HG03025 (cell line): Measurements from ENCODE around the gene KIF17.
A peak's percentile ranks its signal among the peaks of the same experiment; 100 is the strongest.

ENCODE experiments used
- ATAC-seq: cut with Tn5 transposase; IDR thresholded peaks from one replicate; pipeline ENCODE4 v1.9.1; 2021; ENCODE audit warnings: mild to moderate bottlenecking, moderate library complexity; ENCODE audit not compliant: unreplicated experiment, low FRiP score

Gene KIF17

GRCh38 chr1:20663969-20664715 lies 53.7 kb downstream of the KIF17 start:
- no peak for ATAC-seq

DNA sequence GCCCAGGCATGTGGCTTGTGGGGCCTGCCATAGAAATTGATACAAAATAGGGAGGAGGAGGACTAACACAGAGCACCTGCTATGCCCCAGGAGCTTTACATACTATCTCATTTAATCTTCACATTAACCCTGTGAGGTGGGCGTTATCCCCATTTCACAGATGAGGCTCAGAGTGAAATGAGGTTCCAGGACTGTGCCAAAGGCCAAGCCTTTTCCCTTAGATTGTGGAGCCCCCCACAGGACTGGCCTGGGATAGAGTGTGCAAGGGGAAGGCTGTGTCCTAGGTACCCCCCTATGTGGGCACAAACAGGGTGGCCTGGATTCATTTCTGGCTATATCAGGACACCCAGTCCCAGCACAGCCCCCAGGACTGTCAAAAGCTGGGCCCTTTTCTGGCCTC lies 54.4 kb downstream of the KIF17 start:
- no peak for ATAC-seq

DNA sequence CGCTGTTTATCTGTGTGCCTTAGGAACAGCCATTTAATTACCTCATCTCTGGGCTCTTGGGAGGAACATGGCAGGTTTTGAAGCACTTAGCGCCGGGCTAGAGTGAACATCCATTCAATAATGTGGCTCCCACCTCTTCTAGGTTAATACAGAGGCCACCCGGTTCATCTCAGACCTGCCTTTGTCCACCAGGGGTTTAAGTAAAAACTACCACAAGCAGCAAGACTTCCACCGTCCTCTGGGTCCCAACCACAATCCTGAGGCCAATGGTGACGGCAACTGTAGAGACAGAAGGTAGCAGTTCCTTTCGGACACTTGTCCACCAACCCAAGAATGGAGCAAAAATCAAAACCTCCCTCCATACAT lies 55.7 kb downstream of the KIF17 start:
- ATAC-seq, result no peak

DNA sequence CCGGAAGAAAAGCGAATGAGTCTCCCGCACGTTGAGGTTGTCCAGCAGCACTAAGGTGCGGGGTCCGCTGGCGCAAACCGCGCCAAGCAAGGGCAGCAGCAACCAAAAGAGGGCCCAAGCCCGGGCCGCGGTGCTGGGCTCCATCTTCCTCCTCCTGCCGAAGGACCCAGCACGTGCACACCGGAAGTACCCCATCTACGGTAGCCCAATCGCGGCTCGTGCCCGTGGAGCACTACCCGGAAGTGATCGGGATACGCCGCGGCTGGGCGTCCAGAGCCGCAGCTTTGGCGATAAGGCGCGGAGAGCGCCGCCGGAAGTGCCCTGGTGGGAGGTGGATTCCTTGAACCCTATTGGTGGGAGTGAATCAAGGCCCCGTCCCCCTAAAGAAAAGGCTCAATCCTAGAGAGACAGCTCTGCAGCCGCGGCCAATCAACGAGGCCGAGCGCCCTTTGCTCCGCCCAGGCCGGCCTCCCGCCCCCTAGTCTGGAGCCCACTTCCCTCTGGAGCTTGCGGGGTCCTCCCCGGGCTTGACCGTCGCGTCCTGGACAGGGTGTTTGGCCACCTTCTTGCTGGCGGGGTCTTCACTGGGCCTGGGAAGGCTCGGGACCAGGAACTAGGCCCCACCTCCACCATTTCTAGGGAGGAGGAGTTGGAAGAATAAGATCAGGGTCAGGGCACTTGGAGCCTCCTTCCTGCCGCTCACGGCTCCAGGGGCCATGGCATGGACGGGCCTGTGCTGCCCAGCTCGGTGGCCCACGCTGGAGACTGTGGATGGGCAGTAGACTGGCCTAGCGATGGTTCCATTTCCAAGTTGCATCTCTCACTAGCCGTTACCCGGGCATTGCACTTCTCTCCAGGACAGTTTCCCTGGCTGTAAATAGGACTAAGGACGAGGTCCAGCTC lies 56.3 kb downstream of the KIF17 start, which contains the start of gene DDOST:
Gene DDOST (minus strand): TSS at position 163 of the 903 bp plus-strand sequence. CDS start 19 bp downstream, at position 144.
- peak; percentile 94 for ATAC-seq

- ATAC-seq, result peak; percentile 1
Measured at GRCh38 chr1:20660847-20661206, 57.0 kb downstream of the KIF17 start.

- ATAC-seq, result no peak
Measured at GRCh38 chr1:20660363-20660762, 57.4 kb downstream of the KIF17 start.

- no peak for ATAC-seq
Measured at GRCh38 chr1:20658166-20658915, 59.5 kb downstream of the KIF17 start.

DNA sequence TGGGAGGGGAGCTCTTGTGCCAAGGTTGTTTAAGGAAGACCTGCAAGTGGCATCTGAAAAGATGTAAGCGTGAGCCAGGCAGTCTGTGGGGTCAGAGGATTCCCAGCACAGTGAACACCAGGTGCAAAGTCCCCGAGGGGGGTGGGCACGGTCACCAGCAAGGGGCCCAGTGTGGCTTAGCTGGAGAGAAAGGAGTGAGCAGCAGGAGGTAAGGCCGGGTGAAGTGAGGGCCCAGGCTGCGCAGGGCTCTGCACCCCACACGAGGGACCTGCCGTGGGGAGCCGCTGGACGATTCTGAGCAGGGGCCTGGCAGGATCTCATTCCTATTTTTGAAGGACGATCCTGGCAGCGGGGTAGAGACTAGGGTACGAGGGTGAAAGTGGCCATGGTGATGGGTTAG lies 60.8 kb downstream of the KIF17 start:
- ATAC-seq, result no peak

DNA sequence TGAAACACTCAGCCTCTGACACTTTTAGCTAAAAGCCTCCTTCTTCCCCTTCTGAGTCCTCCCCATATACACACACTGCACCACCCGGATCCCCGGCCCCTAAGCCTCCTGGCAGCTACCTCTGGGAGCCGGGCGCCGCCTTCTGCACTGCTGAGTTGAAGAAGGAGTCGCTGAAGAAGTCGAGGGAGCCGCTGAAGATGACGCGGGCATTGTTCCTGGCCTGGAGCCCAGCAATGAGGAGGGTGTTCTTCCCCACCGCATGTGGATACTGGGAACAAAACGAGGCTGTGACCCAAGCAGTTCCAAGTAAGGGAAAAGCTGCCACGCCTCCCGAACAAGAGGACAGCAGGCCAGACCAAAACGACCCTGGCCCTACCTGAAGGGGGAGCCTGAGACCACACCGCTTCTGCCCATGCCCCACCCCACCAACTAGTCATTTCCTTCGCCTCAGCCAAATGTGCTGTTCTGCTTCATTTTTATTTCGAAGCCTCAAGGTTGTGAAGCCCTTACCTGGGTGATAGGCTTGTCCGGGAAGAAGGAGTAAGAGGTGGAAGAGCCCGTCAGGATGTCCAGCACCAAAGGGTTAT lies 63.6 kb downstream of the KIF17 start:
- ATAC-seq, result no peak

DNA sequence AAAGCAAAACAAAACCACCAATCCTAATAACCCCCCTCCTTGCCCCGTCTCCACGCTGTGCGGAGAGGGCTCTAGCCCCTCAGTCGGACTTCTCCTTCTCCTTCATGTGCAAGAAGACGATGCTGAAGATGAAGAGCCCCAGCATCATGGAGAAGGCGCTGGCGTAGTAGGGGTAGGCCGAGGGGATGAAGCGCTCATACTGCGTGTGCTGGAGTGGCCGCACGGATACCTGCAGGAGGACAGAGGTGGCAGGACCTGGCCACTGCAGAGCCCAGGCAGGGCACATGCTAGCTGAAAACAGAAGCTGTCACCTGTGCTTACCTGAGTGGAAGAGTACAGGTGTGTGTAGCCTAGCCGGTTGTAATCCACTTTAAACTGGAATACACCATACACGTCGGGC lies 65.5 kb downstream of the KIF17 start:
- ATAC-seq, result no peak

DNA sequence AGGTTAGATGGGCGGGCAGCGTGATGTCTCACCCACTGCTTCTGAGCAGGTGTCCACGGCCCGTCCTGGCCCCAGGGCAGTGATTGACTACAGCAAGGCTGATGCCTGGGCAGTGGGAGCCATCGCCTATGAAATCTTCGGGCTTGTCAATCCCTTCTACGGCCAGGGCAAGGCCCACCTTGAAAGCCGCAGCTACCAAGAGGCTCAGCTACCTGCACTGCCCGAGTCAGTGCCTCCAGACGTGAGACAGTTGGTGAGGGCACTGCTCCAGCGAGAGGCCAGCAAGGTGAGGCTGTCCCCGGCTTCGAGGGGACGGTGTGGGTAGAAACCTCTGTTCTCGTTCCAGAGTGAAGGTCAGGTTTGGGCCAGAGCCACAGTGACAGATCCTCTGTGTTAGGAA lies 68.9 kb downstream of the KIF17 start:
- no peak for ATAC-seq

- ATAC-seq, result no peak
Measured at GRCh38 chr1:20648438-20648837, 69.4 kb downstream of the KIF17 start.

DNA sequence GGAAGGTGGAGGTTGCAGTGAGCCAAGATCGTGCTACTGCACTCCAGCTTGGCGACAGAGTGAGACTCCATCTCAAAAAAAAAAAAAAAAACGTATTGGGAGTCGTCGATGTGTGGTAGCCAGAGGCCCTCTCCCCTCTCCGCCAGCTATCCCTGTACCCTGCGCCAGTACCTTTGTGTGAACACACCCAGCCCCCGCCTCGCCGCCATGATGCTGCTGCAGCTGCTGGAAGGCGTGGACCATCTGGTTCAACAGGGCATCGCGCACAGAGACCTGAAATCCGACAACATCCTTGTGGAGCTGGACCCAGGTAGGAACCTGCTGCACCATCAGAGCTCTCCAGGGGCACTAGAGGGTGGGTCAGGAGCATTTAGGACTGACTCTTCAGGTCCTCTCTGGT lies 72.4 kb downstream of the KIF17 start:
- no peak for ATAC-seq

DNA sequence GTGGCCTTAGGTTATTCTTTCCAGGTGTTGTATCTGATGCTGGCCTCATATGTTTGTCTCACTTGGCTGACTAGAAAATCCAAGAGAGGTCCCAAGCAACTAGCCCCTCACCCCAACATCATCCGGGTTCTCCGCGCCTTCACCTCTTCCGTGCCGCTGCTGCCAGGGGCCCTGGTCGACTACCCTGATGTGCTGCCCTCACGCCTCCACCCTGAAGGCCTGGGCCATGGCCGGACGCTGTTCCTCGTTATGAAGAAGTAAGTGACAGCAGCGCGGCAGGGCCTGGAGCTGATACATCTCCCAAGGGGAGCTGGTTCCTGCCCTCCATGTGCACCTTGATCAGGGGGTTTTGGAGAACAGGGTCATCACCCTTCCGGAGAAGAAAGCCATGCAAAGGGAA lies 73.4 kb downstream of the KIF17 start:
- ATAC-seq, result no peak

- no peak for ATAC-seq
Measured at GRCh38 chr1:20643080-20643479, 74.7 kb downstream of the KIF17 start.

DNA sequence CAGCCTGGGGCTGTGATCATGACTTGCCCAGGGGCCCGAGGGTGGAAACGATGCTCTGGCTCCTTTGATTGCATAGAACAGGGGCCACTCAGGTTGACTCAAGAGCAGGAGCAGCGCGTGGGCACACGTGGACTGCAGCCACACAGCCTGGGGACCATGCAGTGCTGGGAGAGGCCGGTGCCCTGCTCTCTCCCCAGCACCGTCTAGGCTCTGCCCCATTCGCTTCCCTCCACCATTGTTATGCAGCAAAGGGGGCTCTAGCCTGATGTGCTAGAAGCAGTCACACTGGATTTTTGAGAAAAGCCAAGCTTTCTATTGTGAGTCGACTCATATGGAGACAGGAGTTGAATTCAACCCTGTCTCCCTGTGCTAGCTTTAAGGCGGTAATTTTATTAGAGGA lies 75.8 kb downstream of the KIF17 start:
- no peak for ATAC-seq

DNA sequence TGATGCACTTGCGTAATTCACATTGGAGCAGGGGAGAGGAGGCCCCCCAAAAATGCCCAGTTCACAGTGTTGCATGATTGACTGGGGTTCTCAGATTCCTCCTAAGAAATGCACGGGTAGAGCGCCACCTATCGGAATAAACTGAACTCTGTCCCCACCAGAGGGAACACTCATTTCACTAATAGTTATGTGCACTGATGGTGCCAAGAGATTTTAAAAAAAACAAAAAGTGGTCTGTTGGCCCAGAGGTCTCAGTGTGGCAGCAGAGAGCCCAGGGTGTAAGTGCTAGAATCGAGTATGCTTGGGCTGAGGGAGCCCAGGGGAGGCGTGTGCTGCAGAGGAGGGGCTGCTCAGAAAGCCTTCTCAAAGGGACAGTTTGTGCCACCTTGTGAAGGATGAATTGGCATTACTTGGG lies 77.6 kb downstream of the KIF17 start:
- ATAC-seq, result no peak

- no peak for ATAC-seq
Measured at GRCh38 chr1:20636785-20637347, 80.9 kb downstream of the KIF17 start.

GRCh38 chr1:20634594-20635084 lies 83.2 kb downstream of the KIF17 start:
- no peak for ATAC-seq

GRCh38 chr1:20634065-20634593 lies 83.7 kb downstream of the KIF17 start:
- no peak for ATAC-seq
